Stimulated activated CD8-positive, alpha-beta memory T cell treated with anti-CD3 and anti-CD28 coated beads, Interleukin-7, amount 100 ng/mL, for 24 hours (primary cell): ENCODE data around the gene ZFHX2.
"Not testable (repeated sequence)": the region's sequence is repeated elsewhere in the genome, so short reads cannot be mapped to it uniquely, and the experiment has no call there.

Experiments used
- DNase-seq: peaks from one replicate; pipeline ENCODE4 v3.0.0-alpha.2; 2020; ENCODE audit warnings: low read depth

Gene ZFHX2

GRCh38 chr14:23539248-23540140 lies 12.1 kb downstream of the ZFHX2 start:
- DNase-seq, result no peak

GRCh38 chr14:23538785-23539184 lies 12.8 kb downstream of the ZFHX2 start:
- DNase-seq, result no peak

- no peak for DNase-seq
Measured at GRCh38 chr14:23538050-23538718, 13.4 kb downstream of the ZFHX2 start.

- DNase-seq, result no peak
Measured at GRCh38 chr14:23537351-23538049, 14.1 kb downstream of the ZFHX2 start.

- not testable (repeated sequence) for DNase-seq
Measured at GRCh38 chr14:23536906-23537305, 14.7 kb downstream of the ZFHX2 start.

- no peak for DNase-seq
Measured at GRCh38 chr14:23536494-23536893, 15.1 kb downstream of the ZFHX2 start.

GRCh38 chr14:23535943-23536342 lies 15.6 kb downstream of the ZFHX2 start:
- DNase-seq, result no peak

- no peak for DNase-seq
Measured at GRCh38 chr14:23533652-23534435, 17.7 kb downstream of the ZFHX2 start.

- no peak for DNase-seq
Measured at GRCh38 chr14:23532658-23533057, 18.9 kb downstream of the ZFHX2 start.

- DNase-seq, result no peak
Measured at GRCh38 chr14:23531391-23531790, 20.2 kb downstream of the ZFHX2 start.

GRCh38 chr14:23530375-23531055 lies 21.1 kb downstream of the ZFHX2 start:
- no peak for DNase-seq

GRCh38 chr14:23529016-23529415 lies 22.5 kb downstream of the ZFHX2 start:
- no peak for DNase-seq

GRCh38 chr14:23528555-23528954 lies 23.0 kb downstream of the ZFHX2 start:
- no peak for DNase-seq

- no peak for DNase-seq
Measured at GRCh38 chr14:23525611-23526010, 26.0 kb downstream of the ZFHX2 start.

- no peak for DNase-seq
Measured at GRCh38 chr14:23524954-23525353, 26.6 kb downstream of the ZFHX2 start.

- no peak for DNase-seq
Measured at GRCh38 chr14:23523229-23524016, 28.1 kb downstream of the ZFHX2 start.

GRCh38 chr14:23522643-23523198 lies 28.8 kb downstream of the ZFHX2 start:
- no peak for DNase-seq

GRCh38 chr14:23521785-23522640 lies 29.6 kb downstream of the ZFHX2 start:
- DNase-seq, result no peak

GRCh38 chr14:23520899-23521533 lies 30.5 kb downstream of the ZFHX2 start:
- DNase-seq, result no peak
